Measurements from ENCODE around the gene KCTD18.

KCTD18 gene

DNA sequence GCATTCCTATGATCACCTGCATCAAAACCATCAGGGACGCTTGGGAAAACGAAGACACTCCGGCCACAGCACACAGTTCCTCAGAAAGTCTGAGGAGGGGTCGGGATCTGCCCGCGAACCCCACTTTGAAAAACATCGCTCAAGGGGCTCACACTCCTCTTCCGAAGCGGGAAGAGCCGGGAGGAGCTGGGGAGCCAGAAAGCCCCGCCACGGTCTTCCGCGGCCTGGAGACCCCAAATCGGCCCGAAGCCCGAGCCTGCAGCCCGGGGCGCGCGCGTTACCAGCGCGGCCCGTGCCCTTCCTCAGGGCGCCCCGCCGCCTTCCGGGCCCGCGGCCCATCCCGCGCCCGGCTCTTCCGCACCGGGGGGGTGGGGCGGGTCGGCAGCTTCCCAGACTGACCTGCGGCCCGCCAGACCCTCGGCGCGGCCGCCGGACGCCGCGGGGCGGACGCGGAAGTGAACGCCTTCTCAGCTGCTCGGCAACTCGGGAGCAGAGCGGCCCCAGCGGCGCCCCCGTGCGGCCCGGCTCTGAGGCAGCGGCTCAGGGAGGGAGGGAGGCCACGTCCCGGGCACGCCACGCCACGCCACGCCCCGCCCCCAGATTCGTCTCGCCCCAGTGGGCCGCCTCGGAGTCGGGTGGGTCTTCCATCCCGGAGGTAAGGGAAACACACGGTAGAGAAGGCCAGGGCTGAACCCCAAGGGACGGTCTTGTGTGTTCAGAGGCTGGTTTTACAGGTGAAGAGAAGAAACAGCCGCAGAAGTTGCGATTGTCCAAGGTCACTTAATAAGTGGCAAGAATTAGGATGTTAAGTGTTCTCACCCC lies at the start of gene KCTD18:
KCTD18 (minus strand) TSS at position 457 of the 822 bp plus-strand sequence. CDS start 3,052 bp downstream, outside the sequence.
- peak; percentile 92 for DNase-seq (ENCODE audit: low spot score)
- peak within 1 kb of the TSS; percentile 85 for H3K4me3 ChIP-seq
- peak within 1 kb of the TSS; percentile 30 to 87 for H3K27ac ChIP-seq
- TF ChIP-seq, protein P1, sequence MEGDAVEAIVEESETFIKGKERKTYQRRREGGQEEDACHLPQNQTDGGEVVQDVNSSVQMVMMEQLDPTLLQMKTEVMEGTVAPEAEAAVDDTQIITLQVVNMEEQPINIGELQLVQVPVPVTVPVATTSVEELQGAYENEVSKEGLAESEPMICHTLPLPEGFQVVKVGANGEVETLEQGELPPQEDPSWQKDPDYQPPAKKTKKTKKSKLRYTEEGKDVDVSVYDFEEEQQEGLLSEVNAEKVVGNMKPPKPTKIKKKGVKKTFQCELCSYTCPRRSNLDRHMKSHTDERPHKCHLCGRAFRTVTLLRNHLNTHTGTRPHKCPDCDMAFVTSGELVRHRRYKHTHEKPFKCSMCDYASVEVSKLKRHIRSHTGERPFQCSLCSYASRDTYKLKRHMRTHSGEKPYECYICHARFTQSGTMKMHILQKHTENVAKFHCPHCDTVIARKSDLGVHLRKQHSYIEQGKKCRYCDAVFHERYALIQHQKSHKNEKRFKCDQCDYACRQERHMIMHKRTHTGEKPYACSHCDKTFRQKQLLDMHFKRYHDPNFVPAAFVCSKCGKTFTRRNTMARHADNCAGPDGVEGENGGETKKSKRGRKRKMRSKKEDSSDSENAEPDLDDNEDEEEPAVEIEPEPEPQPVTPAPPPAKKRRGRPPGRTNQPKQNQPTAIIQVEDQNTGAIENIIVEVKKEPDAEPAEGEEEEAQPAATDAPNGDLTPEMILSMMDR (IDR thresholded peaks at IDR 0.05), result peak; percentile 80

DNA sequence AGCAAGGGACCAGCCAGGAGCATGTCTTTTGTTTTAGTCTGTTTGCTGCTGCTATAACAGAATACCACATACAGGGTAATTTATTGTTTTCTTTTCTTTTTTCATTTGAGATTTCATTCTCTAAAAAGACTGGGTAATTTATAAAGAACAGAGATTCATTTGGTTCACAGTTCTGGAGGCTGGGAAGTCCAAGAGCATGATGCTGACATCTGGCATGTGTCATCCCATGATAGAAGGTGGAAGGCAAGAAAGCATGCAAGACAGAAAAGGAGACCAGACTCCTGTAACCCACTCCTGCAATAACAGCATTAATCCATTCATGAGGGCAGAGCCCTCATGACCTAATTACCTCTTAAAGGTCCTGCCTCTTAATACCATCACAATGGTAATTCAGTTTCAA lies 30.9 kb upstream of the KCTD18 start:
- TF ChIP-seq, protein P1 (IDR thresholded peaks at IDR 0.05), result no peak
- Histone ChIP-seq H3K27ac (no peak overlapping the region), H3K4me3 (no peak overlapping the region)
- DNase-seq (ENCODE audit: low spot score), result no peak

DNA sequence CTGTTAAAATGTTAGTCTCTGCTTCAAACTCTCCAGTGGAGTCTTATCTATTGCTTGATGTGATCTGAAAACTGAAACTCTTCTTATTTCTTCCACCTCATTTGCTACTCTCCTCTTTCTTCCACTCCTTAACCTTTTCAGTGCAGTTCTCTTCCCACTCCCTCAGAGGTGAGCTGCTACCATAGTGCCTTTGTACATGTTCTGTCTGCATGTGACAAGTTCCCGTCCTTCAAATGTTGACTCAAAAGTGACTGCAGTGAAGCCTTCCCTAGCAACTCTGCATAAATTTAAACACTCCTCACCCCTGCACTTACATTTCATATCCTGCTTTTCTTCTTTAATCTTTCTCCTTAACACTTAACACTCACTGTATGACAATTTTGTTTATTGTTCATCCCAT lies 28.3 kb upstream of the KCTD18 start:
- TF ChIP-seq, protein P1 (IDR thresholded peaks at IDR 0.05), result no peak
- DNase-seq (ENCODE audit: low spot score), result no peak
- Histone ChIP-seq H3K27ac (no peak overlapping the region), H3K4me3 (no peak overlapping the region)

DNA sequence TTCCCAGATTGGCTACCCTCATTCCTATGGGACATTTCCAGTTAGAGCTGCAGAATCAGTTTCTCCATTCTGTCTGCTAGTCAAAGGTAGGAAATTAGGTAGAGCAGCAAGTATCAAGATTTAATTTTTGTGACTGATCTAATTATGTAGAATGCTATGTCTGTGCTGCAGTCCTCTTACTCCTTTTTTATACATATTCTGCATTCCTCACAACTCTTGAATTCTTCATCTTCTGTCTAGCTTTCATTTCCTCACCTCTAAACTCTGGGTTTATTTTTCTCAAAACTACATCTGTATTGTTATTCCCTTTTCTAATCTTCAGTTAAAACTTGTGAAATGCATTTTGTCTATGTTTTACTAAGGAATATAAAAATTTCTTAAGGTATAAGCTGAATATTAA lies 24.7 kb upstream of the KCTD18 start:
- no peak for DNase-seq (ENCODE audit: low spot score)
- TF ChIP-seq, protein P1 (IDR thresholded peaks at IDR 0.05), result no peak
- H3K27ac ChIP-seq, result no peak overlapping the region

DNA sequence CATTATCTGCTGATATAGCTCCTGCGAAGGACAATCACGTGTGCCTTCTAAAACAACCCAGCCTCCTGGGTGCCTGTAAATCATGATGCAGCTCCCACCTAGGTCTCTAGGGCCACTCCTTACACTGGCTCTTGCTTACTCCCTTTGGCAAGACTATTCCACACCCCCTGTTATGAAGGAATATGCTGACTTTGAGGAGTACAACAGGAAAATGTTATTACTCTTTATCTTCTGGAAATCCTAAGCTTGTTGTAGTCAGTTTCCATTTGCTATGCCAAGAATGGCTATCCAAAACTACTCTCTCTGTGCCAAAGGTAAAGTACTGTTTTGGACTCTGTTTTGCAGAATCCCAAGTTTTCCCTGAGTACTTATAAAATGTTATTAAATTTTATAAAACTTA lies 23.9 kb upstream of the KCTD18 start:
- Histone ChIP-seq H3K27ac (no peak overlapping the region), H3K4me3 (no peak overlapping the region)
- TF ChIP-seq, protein P1 (IDR thresholded peaks at IDR 0.05), result no peak
- DNase-seq (ENCODE audit: low spot score), result no peak

More for the DNA sequence above, 24.7 kb upstream of the KCTD18 start:
- H3K4me3 ChIP-seq, result no peak overlapping the region

DNA sequence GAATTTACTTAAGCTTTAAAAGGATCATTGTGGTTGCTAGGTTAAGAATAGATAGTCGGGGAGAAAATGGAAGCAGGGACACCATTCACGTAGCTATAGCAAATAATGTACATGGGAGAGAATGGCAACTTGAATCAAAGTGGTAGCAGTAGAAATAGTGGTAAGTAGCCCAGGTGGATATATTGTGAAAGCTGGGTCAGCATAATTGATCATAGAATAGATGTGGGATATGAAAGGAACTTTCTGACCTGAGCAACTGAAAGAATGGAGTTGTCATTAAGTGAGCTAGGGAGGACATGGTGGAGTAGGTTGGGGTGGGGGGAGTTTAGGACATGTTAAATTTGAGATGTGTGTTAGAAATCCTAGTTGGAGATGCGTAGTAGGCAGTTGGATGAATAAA lies 18.4 kb upstream of the KCTD18 start:
- no peak overlapping the region for H3K4me3 ChIP-seq
- TF ChIP-seq, protein P1 (IDR thresholded peaks at IDR 0.05), result no peak
- no peak for DNase-seq (ENCODE audit: low spot score)
- no peak overlapping the region for H3K27ac ChIP-seq

Measured in coronary artery (tissue), 2 donors.